ENCODE measurements around the gene MOGAT1. TPM values are rescaled to one million over a fixed set of nuclear protein-coding genes. Genes with fewer than 3 reads are reported as not detected.

The MOGAT1 gene
- total RNA-seq, 8 experiments from 2014 or later, result not detected

DNA sequence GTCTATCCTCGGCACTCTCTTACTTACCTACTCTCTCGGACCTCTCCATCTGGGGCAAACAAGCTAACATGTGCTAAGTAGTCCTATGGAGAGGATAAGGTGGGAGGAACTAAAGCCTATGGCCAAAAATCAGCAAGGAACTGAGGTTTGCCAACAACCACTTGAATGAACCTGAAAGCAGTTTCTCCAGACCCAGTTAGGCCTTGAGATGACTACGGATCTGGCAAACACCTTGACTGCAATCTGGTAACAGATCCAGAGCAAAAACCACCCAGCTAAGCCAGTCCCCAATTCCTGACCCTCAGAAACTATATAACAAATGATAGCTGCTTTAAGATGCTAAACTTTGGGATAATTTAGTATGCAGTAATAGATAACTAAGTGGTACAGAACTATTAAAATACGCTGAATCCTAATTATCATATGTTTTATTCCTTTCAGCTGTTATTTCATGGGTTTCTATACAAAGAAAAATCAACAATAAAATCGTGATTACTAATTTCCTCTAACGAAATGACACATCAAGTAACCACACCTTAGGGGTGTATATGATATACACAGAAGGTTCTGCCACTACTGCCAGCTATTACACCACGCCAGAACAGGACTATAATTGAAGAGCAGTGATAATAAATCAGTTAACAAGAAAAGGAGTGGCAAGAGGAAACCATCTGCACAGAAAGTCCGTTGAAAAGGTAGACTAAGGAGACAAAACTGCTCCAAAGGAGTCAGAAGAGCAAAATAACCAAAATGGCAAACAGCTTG lies 18.8 kb upstream of the MOGAT1 start:
- WGBS, 10 experiments, result 0 to 100% (median 78%) methylated on average over 1 to 6 of the region's 8 CpGs
- no peak overlapping the region for H3K27ac ChIP-seq
- H3K4me1 ChIP-seq (replicated peaks in 1 of 2), result peaks cover 7 to 13% of the 10 kb centered on the region in 2 donors
- no peak overlapping the region for H3K4me3 ChIP-seq
- no peak for ATAC-seq (replicated peaks in 6 of 8)
- in situ Hi-C loops (cut with MboI; ENCODE audit: low pct_unique_long_range_greater_than_20kb in 2 of 9, low sequenced_read_pairs in 9 of 9, unreplicated experiment in 9 of 9), result no loop called here

DNA sequence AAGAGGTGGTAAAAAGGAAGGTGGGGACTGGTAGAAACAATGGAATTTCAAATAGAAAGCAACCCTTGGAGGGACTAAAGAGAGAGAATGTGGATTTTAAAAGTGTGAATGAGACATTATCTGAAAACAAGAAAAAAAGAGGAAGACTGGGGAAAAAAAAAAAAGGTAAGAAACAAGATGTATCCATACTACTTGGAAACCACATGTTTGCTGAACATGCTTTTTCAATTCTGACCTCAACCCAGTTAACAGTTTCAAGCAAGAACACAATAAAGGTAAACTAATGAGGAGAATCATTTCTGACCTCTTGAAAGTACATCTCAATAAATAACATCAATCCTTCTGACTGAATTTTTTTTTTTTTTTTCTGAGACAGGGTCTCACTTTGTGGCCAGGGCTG lies 18.2 kb upstream of the MOGAT1 start:
- in situ Hi-C loops (cut with MboI; ENCODE audit: low pct_unique_long_range_greater_than_20kb in 2 of 9, low sequenced_read_pairs in 9 of 9, unreplicated experiment in 9 of 9), result no loop called here
- no peak for ATAC-seq (replicated peaks in 6 of 8)

GRCh38 chr2:222655787-222656525 lies 15.5 kb upstream of the MOGAT1 start, which contains the start of gene FARSB:
Gene FARSB (minus strand): TSS chr2:222656092. CDS start chr2:222656073, 19 bp downstream.
- H3K4me1 ChIP-seq (replicated peaks in 1 of 2), result peaks cover 7 to 13% of the 10 kb centered on the region in 2 donors
- peak; percentile 72 to 96 (median 94) for ATAC-seq (replicated peaks in 6 of 8)
- WGBS, 10 experiments, result 0 to 20% (median 0%) methylated on average over 1 to 13 of the region's 45 CpGs; no CpG with 5 or more reads in 1 of the 10 experiments
- peak within 1 kb of the TSS; percentile 69 to 88 (median 79) for H3K4me3 ChIP-seq
- in situ Hi-C loops (cut with MboI; ENCODE audit: low pct_unique_long_range_greater_than_20kb in 2 of 9, low sequenced_read_pairs in 9 of 9, unreplicated experiment in 9 of 9), result no loop called here
- peak within 1 kb of the TSS; percentile 99 to 100 for H3K27ac ChIP-seq

More for the DNA sequence above, 18.2 kb upstream of the MOGAT1 start:
- H3K4me1 ChIP-seq (replicated peaks in 1 of 2), result peaks cover 7 to 13% of the 10 kb centered on the region in 2 donors
- H3K4me3 ChIP-seq, result no peak overlapping the region
- no peak overlapping the region for H3K27ac ChIP-seq

- ATAC-seq (replicated peaks in 6 of 8), result peak; percentile 2 to 48 (median 41)
- peak overlapping the region; percentile 69 to 88 (median 79) for H3K4me3 ChIP-seq
- peaks cover 7 to 13% of the 10 kb centered on the region in 2 donors for H3K4me1 ChIP-seq (replicated peaks in 1 of 2)
- H3K27ac ChIP-seq, result peak overlapping the region; percentile 99 to 100
- 0 to 93% (median 19%) methylated on average over 1 to 12 of the region's 13 CpGs for WGBS, 10 experiments
- in situ Hi-C loops (cut with MboI; ENCODE audit: low pct_unique_long_range_greater_than_20kb in 2 of 9, low sequenced_read_pairs in 9 of 9, unreplicated experiment in 9 of 9), result no loop called here
These were observed 14.7 kb upstream of the MOGAT1 start for GRCh38 chr2:222656526-222657446.

GRCh38 chr2:222663479-222663878 lies 8.0 kb upstream of the MOGAT1 start:
- no peak for ATAC-seq (replicated peaks in 6 of 8)
- WGBS, 10 experiments, result 40 to 100% (median 86%) methylated on average over 1 to 3 of the region's 3 CpGs; no CpG with 5 or more reads in 1 of the 10 experiments
- no peak overlapping the region for H3K4me3 ChIP-seq
- H3K27ac ChIP-seq, result no peak overlapping the region
- peaks cover 0 to 3% of the 10 kb centered on the region in 2 donors for H3K4me1 ChIP-seq (replicated peaks in 1 of 2)
- in situ Hi-C loops (cut with MboI; ENCODE audit: low pct_unique_long_range_greater_than_20kb in 2 of 9, low sequenced_read_pairs in 9 of 9, unreplicated experiment in 9 of 9), result no loop called here

DNA sequence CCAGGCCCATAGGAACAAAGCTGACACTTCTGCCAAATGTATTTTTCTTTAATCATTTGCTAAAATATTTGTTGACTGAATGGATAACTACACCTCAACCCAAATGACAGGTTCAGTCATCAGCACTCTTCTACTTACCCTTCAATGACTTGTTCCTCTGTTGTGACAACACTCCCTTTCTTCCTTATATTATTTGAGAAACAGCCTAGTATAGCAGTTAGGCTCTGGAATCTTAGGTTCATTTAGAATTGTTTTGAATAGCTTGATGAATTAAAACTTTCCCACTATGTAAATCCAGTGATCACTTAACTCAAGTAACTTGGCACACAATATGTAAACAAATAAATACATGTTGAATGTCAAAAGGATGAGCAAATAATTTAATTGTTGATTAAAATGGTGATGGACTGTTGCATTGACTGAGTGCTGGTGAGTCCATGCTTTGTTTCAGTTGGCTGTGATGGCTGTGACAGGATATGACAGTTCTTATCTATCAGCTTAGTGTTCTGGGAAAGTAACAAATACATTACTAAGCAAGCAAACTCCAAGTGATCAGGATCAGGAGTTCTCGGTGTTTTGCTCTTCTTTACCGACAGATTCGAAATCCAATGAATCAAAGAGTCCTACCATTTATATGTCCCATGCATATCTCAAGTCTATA lies 2.8 kb upstream of the MOGAT1 start:
- H3K4me3 ChIP-seq, result no peak overlapping the region
- no peak for ATAC-seq (replicated peaks in 6 of 8)
- in situ Hi-C loops (cut with MboI; ENCODE audit: low pct_unique_long_range_greater_than_20kb in 2 of 9, low sequenced_read_pairs in 9 of 9, unreplicated experiment in 9 of 9), result no loop called here
- no peak overlapping the region for H3K27ac ChIP-seq
- H3K4me1 ChIP-seq (replicated peaks in 1 of 2), result peaks cover 0 to 3% of the 10 kb centered on the region in 2 donors
- 67 to 100% (median 87%) methylated on average over 1 to 3 of the region's 3 CpGs; no CpG with 5 or more reads in 2 of the 10 experiments for WGBS, 10 experiments

DNA sequence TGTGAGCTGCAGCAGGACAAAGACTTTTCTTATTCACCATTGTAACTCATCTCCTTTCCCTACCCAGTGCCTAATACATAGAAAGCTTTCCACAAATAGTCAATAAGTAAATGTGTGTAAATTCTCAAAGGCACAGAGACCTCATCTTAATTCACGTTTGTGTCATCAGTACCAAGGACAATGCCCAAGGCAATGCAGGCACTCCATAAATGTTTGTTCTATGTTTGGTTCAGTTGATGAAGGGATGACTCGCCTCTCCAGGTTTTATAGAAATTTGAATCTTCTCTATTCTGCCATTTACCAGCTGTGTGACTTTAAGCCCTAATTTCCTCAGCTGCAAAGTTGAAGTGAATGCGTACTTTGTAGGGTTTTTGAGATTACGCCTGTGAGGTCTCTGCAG lies 2.1 kb upstream of the MOGAT1 start:
- Histone ChIP-seq H3K27ac (no peak overlapping the region), H3K4me3 (no peak overlapping the region), H3K4me1 (replicated peaks in 1 of 2) (peaks cover 0 to 3% of the 10 kb centered on the region in 2 donors)
- in situ Hi-C loops (cut with MboI; ENCODE audit: low pct_unique_long_range_greater_than_20kb in 2 of 9, low sequenced_read_pairs in 9 of 9, unreplicated experiment in 9 of 9), result no loop called here
- no peak for ATAC-seq (replicated peaks in 6 of 8)
- 67 to 100% (median 88%) methylated on average over 1 to 4 of the region's 4 CpGs; no CpG with 5 or more reads in 1 of the 10 experiments for WGBS, 10 experiments

DNA sequence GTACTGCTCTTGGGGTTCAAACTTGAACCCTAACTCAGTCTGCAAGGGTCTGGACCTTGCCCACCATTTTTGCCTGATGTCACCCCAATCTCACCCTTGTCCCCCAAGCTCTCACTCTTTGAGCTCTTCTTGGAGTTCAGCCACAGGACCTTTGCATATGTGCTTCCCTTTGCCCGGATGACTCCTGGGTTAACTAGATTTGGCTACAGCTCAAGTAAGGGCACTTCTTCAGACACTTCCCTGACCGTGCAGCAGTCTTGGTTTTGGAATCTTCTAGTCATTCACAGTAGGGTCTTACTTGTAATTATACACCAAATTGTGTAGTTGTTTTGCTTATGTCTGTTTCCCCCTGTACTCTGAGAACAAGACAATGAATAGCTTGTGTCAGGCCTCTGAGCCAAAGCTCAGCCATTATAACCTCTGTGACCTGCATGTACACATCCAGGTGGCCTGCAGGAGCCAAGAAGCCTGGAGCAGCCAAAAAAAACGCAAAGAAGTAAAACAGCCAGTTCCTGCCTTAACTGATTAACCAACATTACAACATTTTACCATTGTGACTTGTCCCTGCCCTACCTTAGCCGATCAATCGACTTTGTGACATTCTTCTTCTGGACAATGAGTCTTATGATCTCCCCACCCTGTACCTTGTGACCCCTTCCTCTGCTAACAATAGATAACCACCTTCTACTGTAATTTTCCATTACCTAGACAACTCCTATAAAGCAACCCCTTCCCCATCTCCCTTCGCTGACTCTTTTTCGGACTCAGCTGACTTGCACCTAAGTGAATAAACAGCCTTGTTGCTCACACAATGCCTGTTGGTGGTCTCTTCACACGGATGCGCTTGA lies 1.0 kb upstream of the MOGAT1 start:
- ATAC-seq (replicated peaks in 6 of 8), result no peak
- Histone ChIP-seq H3K4me1 (replicated peaks in 1 of 2) (peaks cover 0 to 3% of the 10 kb centered on the region in 2 donors), H3K27ac (no peak overlapping the region), H3K4me3 (no peak overlapping the region)
- in situ Hi-C loops (cut with MboI; ENCODE audit: low pct_unique_long_range_greater_than_20kb in 2 of 9, low sequenced_read_pairs in 9 of 9, unreplicated experiment in 9 of 9), result no loop called here
- 64 to 94% (median 91%) methylated on average over 3 to 7 of the region's 9 CpGs; no CpG with 5 or more reads in 1 of the 10 experiments for WGBS, 10 experiments

DNA sequence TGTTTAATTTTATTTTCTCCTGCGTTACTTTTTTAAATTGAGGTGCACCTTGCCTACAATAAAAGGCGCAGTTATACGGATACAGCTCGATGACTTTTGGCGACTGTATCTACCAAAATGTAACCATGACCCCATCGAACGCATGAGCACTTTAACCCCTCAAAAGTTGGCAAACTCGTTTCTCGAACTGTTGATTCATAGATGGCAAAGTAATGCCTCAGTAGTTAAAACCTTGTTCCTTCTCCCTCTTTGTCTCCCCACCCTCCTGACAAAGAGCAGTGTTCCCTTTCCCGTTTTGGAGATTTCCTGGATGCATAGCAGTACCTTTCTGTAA lies 577 bp downstream of the MOGAT1 start:
- WGBS, 10 experiments, result 10 to 60% (median 43%) methylated on average over 1 to 10 of the region's 10 CpGs; no CpG with 5 or more reads in 1 of the 10 experiments
- in situ Hi-C loops (cut with MboI; ENCODE audit: low pct_unique_long_range_greater_than_20kb in 2 of 9, low sequenced_read_pairs in 9 of 9, unreplicated experiment in 9 of 9), result no loop called here
- no peak for ATAC-seq (replicated peaks in 6 of 8)
- peak overlapping the region in 1 of 5 donors; percentile 29 for H3K4me3 ChIP-seq
- no peak overlapping the region for H3K27ac ChIP-seq
- H3K4me1 ChIP-seq (replicated peaks in 1 of 2), result peaks cover 0 to 3% of the 10 kb centered on the region in 2 donors

- 80 to 100% (median 88%) methylated on average over 2 to 6 of the region's 7 CpGs; no CpG with 5 or more reads in 3 of the 10 experiments for WGBS, 10 experiments
These were observed 1.8 kb downstream of the MOGAT1 start for GRCh38 chr2:222673273-222673672.

GRCh38 chr2:222673883-222674282 lies 2.4 kb downstream of the MOGAT1 start:
- in situ Hi-C loops (cut with MboI; ENCODE audit: low pct_unique_long_range_greater_than_20kb in 2 of 9, low sequenced_read_pairs in 9 of 9, unreplicated experiment in 9 of 9), result no loop called here
- 74 to 100% (median 92%) methylated on average over 3 to 5 of the region's 5 CpGs; no CpG with 5 or more reads in 4 of the 10 experiments for whole genome bisulfite sequencing, 10 experiments
- no peaks in the 10 kb centered on the region for H3K4me1 ChIP-seq (replicated peaks in 1 of 2)
- H3K27ac ChIP-seq, result no peak overlapping the region
- no peak overlapping the region for H3K4me3 ChIP-seq
- ATAC-seq (replicated peaks in 6 of 8), result no peak

More at GRCh38 chr2:222673273-222673672, 1.8 kb downstream of the MOGAT1 start:
- Histone ChIP-seq H3K4me3 (no peak overlapping the region), H3K27ac (no peak overlapping the region), H3K4me1 (replicated peaks in 1 of 2) (no peaks in the 10 kb centered on the region)
- in situ Hi-C loops (cut with MboI; ENCODE audit: low pct_unique_long_range_greater_than_20kb in 2 of 9, low sequenced_read_pairs in 9 of 9, unreplicated experiment in 9 of 9), result no loop called here
- no peak for ATAC-seq (replicated peaks in 6 of 8)

Measured in motor neuron (in vitro differentiated cells).